Measurements from ENCODE around the gene GCFC2. TPM values are rescaled to one million over a fixed set of nuclear protein-coding genes. Genes with fewer than 3 reads are reported as not detected.

GCFC2 gene
- total and polyA plus RNA-seq, 4 donors: 10.4 to 28.2 (median 17.2) TPM

DNA sequence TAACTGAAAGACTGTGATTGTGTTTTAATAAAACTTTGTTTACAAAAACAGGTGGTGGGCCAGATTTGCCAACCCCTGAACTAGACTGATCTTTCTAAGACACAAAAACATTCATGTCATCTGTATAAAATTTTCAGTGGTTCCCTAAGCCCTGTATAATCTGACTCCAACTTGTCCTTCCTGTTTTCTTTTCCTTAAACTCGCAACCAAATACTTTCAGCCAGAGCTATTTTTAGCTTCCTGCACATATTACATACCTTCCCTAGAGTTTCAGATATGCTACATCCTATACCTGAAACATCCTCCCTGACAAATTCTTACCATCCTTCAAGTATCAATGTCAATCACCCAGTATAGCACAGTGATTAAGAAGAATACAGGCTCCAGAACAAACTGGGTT is 4.8 kb downstream of the GCFC2 start:
- Histone ChIP-seq H3K9me3 (ENCODE audit: control insufficient read depth in 4 of 4, low read length in 3 of 4) (no peaks in the 10 kb centered on the region), H3K4me1 (ENCODE audit: control insufficient read depth in 4 of 4, insufficient read depth in 4 of 4, low read length in 3 of 4) (peaks cover 0 to 8% (median 5%) of the 10 kb centered on the region in 4 donors), H3K27me3 (ENCODE audit: control insufficient read depth in 4 of 4, insufficient read depth in 4 of 4, low read length in 3 of 4) (no peaks in the 10 kb centered on the region), H3K36me3 (ENCODE audit: control insufficient read depth in 4 of 4, insufficient read depth in 3 of 4, low read depth in 1 of 4, low read length in 3 of 4) (peaks cover 4 to 50% (median 33%) of the 10 kb centered on the region in 4 donors), H3K4me3 (ENCODE audit: low read depth in 1 of 3, low read length in 3 of 3) (no peak overlapping the region), H3K27ac (ENCODE audit: low read depth in 1 of 2, low read length in 2 of 2) (no peak overlapping the region), H3K9ac (ENCODE audit: low read depth in 1 of 2, low read length in 2 of 2) (no peak overlapping the region)
- DNase-seq (ENCODE audit: low spot score): no peak
- TF ChIP-seq, protein P1, sequence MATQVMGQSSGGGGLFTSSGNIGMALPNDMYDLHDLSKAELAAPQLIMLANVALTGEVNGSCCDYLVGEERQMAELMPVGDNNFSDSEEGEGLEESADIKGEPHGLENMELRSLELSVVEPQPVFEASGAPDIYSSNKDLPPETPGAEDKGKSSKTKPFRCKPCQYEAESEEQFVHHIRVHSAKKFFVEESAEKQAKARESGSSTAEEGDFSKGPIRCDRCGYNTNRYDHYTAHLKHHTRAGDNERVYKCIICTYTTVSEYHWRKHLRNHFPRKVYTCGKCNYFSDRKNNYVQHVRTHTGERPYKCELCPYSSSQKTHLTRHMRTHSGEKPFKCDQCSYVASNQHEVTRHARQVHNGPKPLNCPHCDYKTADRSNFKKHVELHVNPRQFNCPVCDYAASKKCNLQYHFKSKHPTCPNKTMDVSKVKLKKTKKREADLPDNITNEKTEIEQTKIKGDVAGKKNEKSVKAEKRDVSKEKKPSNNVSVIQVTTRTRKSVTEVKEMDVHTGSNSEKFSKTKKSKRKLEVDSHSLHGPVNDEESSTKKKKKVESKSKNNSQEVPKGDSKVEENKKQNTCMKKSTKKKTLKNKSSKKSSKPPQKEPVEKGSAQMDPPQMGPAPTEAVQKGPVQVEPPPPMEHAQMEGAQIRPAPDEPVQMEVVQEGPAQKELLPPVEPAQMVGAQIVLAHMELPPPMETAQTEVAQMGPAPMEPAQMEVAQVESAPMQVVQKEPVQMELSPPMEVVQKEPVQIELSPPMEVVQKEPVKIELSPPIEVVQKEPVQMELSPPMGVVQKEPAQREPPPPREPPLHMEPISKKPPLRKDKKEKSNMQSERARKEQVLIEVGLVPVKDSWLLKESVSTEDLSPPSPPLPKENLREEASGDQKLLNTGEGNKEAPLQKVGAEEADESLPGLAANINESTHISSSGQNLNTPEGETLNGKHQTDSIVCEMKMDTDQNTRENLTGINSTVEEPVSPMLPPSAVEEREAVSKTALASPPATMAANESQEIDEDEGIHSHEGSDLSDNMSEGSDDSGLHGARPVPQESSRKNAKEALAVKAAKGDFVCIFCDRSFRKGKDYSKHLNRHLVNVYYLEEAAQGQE (IDR thresholded peaks at IDR 0.05): no peak
- no peak for TF ChIP-seq HNF4G (IDR thresholded peaks at IDR 0.05)
- WGBS: 75% methylated on average over 1 of the region's 1 CpG

DNA sequence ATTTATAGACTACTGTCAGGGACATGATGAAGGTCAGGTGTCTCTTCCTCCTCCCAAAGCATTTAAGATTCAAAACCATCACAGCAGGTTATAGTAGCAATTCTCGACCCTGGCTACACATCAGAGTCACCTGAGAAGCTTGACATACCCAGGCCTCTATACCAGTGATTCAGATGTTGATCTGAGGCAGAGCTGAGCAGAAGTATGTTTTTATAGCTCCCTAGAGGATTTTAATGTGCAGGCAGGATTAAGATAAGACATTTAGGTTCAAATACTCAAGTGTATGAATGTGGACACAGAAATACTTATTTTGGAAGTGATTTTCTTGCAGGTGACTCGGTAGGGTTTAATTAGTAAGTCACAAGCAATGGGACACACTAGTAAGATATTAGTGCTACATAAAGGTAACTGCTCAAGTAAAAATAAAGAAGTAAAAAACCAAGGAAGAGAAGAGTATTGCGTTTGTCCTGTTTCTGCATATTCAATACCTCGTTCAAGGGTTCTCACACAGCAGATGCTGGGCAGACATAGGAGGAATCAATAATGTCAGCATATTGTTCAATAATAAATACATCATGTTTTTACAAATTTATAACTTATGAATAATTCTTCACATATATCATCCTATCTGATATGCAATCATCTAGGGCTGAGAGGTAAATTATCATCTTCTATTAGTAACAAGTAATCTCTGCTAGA is 7.0 kb downstream of the GCFC2 start:
- no peak for DNase-seq (ENCODE audit: low spot score)
- WGBS: 96% methylated on average over 4 of the region's 4 CpGs
- Histone ChIP-seq H3K4me1 (ENCODE audit: control insufficient read depth in 4 of 4, insufficient read depth in 4 of 4, low read length in 3 of 4) (peaks cover 0 to 8% (median 5%) of the 10 kb centered on the region in 4 donors), H3K27me3 (ENCODE audit: control insufficient read depth in 4 of 4, insufficient read depth in 4 of 4, low read length in 3 of 4) (no peaks in the 10 kb centered on the region), H3K27ac (ENCODE audit: low read depth in 1 of 2, low read length in 2 of 2) (no peak overlapping the region), H3K9ac (ENCODE audit: low read depth in 1 of 2, low read length in 2 of 2) (no peak overlapping the region), H3K9me3 (ENCODE audit: control insufficient read depth in 4 of 4, low read length in 3 of 4) (no peaks in the 10 kb centered on the region), H3K4me3 (ENCODE audit: low read depth in 1 of 3, low read length in 3 of 3) (no peak overlapping the region), H3K36me3 (ENCODE audit: control insufficient read depth in 4 of 4, insufficient read depth in 3 of 4, low read depth in 1 of 4, low read length in 3 of 4) (peaks cover 8 to 59% (median 42%) of the 10 kb centered on the region in 4 donors)
- TF ChIP-seq SP1 (IDR thresholded peaks at IDR 0.05): no peak
- TF ChIP-seq, protein P1 (IDR thresholded peaks at IDR 0.05): no peak
- TF ChIP-seq FOXA2 (IDR thresholded peaks at IDR 0.05): no peak
- TF ChIP-seq ATF3 (IDR thresholded peaks at IDR 0.05): no peak
- TF ChIP-seq YY1 (IDR thresholded peaks at IDR 0.05): no peak
- no peak for TF ChIP-seq RXRA (IDR thresholded peaks at IDR 0.05)
- no peak for TF ChIP-seq FOXA1 (IDR thresholded peaks at IDR 0.05)
- no peak for TF ChIP-seq HNF4G (IDR thresholded peaks at IDR 0.05)
- no peak for TF ChIP-seq RAD21 (IDR thresholded peaks at IDR 0.05)
- TF ChIP-seq GABPA (IDR thresholded peaks at IDR 0.05 in 1 of 2, conservative IDR thresholded peaks at IDR 0.05 in 1 of 2): no peak

All from liver (tissue), 9 donors.